Ureter (tissue), 1 donor: ENCODE measurements around the gene TTBK1. TPM values are rescaled to one million over a fixed set of nuclear protein-coding genes. Genes with fewer than 3 reads are reported as not detected.

Source experiments
- DNase-seq: peaks from one replicate; pipeline ENCODE4 v3.0.0-alpha.2; 2020; ENCODE audit warnings: low spot score
- total RNA-seq: library from RNA; stranded (reverse); gene quantifications from one replicate; pipeline ENCODE4 v1.2.4, GENCODE V29; 2023
- donor health status: DM: yes; HTN: yes; CAD: no.

Gene TTBK1
- total RNA-seq, 1 donor from 2014 or later: not detected

DNA sequence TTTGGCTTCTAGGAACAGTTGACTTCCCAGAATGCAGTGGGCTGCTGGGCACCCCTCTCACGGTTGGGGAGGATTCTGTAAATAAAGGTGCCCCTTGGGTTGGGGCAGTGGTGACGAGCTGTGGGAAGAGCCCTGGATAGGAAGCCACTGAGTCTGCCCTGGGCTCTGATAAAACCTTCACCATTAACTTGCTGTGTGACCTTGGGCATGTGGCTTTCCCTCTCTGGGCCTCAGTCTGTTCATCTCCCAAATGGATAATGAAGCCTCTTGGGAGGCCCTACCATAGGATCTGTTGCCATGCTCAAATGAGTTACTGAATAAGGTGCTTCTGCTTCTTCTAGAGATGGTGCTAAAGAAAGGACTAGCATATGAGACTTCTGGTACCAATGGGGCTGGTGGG lies 61.6 kb downstream of the TTBK1 start:
- no peak for DNase-seq

DNA sequence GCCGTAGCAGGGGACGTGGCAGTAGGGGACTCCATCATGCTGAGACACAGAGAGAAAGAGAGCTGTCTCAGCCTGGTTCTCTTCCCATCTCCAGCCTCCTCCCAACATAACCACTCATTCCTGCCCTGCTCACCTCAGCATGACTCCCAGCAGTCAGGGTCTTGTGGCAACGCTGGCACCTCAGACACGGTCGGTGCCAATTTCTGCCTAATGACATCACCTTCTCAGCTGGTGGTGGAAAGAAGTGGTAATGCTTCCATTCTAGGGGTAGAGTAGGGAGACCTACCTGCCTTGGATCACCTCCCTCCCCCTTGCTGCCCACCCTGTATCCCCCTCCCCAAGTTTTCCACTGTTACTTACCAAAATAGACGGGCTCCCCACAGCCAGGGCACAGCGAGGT lies 62.8 kb downstream of the TTBK1 start:
- DNase-seq: no peak

DNA sequence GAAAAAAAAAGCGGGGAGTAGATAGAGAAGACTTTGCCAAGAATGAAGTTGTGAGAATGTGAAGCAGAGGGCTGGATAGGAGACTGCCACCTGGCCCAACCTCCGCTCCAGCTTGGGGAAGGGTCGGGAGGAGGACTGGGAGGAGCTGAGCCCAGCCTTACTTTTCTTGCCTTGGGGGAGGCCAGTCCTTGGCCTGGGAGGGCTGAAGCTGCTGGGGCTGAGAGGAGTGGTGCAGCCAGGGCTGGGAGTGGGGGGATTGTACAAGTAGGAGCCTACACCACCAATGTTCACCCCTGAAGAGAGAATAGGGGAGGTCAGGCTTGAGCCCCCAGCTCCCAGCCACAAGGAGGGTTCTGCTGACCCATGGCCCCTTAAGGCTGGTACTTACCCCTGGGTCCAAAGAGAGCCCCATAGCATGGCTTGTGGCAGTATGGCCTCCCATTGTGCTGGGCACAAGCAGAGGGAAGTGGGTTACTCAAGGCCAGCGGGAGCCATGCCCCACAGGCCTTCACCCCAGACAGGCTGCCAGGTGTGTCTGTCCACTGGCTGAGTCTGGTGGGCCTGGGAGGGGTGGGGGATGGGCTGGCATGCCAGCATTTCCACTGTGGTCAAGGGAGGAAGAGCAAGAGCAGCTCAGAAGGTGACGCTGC lies 64.3 kb downstream of the TTBK1 start:
- DNase-seq: no peak

DNA sequence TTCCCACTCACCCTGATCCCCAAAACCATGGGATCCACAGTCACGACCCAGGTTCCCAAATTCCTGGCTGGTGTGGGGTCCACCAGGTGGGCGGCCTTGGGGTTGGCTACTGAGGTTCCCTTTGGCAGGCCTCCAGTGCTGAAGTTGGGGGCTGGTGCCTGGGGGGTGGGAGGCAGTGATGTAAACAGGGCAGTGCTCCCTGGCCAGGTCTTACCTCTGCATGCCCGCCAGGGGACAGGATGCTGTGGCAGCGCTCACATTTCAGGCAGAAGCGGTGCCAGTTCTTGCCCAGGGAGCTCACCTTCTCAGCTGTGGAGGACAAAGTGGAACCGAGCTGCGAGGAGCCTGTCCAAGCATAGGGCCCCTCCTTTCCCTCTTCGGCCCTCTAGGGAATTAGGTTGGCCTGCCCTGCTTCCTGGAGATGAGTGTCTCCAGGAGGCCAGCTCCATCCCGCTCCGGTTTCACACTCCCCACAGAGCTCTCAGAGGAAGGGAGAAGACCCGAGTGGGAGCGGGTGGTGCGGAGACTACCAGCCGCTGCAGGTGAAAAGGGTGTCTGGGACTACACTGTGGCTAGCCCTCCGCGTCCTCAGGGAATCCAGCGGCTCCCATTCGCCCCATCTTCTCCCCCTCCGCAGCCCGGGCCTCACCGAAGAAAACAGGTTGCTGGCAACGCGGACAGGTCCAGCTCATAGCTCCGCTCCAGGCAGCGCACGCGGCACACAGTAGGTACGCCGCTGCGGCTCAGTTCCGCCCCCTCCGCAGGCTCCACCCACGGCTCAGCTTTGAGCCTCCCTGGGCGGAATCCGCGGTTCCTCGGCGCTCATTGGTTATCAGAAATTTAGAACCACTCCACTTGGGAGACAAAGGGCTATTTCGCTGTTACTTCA lies 65.1 kb downstream of the TTBK1 start, which contains the start of gene CRIP3:
TSS of gene CRIP3 (minus strand) at position 726 of the 889 bp plus-strand sequence. CDS start at position 692, 34 bp downstream.
- DNase-seq: no peak

- DNase-seq: no peak
Observed at GRCh38 chr6:43308990-43309477, 65.8 kb downstream of the TTBK1 start.

DNA sequence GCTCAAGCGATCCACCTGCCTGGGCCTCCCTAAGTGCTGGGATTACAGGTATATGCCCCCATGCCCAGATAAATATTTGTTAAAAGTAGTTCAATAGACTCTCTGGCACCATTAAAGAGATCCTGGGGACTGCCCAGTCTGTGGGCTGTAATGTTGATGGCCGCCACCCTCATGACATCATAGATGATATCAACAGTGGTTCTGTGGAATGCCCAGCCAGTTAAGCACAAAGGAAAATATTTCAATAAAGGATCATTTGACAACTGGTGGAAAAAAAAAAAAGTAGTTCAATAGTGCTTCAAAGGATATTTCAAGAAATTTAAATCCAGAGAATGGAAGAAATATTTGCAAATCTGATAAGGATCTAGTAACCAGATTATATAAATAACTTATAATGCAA lies 66.9 kb downstream of the TTBK1 start:
- DNase-seq: no peak

GRCh38 chr6:43310624-43311023 lies 67.3 kb downstream of the TTBK1 start:
- DNase-seq: no peak

DNA sequence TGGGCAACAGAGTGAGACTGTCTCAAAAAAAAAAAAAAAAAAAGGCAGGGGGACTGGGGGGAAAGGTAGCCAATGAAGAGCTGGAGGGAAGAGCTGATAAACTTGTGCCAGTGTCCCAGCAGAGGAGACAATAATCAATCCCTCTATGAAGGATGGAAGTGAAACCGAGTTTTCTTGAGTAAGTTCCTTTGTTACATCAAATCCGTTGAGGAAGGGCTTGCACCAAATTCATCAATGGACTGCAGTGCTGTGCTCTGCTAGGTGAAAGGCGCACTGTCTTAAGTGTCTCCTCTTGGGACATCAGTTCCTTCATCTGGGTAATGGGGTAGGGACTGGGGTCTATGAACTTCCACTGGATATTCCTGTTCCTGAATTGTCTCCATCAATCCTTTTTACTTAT lies 68.4 kb downstream of the TTBK1 start:
- no peak for DNase-seq

DNA sequence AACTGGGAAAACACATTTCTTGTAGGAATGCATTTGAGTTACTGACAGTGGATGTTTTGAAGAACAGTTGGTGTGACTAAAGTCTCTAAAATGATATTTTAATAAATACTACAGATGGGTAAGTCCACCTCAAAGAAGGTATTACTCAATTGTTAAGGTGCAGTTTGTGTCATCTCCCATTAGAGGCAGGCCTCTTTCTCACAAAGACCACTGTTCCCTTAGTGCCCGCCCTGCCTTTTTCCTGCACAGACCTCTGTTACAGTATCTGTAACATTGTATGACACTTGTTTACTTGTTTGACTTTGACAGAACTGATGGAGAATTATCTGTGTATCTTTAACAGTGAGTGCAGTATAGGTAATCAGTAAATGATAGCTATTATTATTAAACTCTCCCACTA lies 70.5 kb downstream of the TTBK1 start:
- no peak for DNase-seq

DNA sequence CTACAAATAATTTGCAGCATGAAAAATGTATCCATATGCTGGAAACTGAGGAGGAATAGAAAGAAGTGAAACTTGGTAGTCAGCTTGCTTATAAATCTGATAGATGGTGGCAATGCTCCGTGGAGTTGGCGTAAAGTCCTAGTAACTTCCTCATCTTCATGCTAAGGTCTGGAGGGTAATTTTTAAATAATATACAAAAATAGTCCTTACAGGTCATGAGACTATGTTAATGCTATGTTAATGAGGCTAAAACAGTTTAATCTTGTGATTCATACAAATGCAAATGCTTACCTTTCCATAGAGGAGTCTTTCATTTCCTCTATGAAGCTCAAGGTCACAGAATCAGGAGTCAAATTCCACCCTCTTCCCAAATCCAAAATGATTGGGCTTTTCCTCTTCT lies 74.7 kb downstream of the TTBK1 start:
- DNase-seq: no peak

GRCh38 chr6:43325876-43326275 lies 82.6 kb downstream of the TTBK1 start:
- DNase-seq: no peak

GRCh38 chr6:43328528-43328927 lies 85.2 kb downstream of the TTBK1 start:
- no peak for DNase-seq

DNA sequence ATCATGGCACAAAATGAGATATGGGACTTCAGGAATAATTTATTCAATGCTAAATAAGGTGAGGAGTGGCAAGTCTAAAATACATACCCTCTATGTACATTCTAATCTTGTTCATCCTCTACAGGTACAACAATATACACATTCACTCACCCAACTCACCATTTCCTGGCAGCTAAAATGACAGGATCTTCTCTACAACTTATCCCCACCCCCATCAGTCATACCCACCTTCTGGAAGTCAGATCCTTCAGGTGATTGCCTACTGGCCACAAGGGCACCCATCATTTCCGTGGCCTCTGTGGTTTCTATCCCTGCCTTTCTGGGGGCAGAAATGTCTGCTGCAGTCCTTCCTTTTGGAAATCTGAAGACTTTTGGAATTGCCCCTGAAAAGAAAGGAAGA lies 88.2 kb downstream of the TTBK1 start:
- no peak for DNase-seq

GRCh38 chr6:43331891-43332290 lies 88.6 kb downstream of the TTBK1 start:
- DNase-seq: no peak

- no peak for DNase-seq
Observed at GRCh38 chr6:43334466-43335095, 91.3 kb downstream of the TTBK1 start.

DNA sequence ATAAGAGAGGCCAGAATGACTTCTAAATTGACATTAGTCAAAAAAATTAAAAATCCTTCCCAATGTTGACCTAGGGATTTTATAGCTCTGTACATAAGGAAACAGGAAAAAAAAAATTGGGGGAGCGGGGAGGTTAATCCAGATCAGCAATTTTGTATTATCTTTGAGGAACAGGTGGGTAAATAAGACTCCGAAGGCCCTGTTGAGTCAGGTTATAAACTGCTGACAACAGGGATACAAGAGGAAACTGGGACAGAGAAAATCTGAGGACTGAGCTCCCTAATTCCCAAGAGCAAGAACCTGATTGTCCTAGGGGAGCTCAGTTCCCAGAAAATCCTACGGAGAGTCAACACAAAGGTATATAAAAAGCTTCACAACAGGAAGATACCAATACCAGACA lies 92.2 kb downstream of the TTBK1 start:
- no peak for DNase-seq

GRCh38 chr6:43336382-43336781 lies 93.1 kb downstream of the TTBK1 start:
- no peak for DNase-seq

Other genes with a start within 250 kb of the TTBK1 start
- 71.2 TPM for gene MEA1, start 229.5 kb upstream of the TTBK1 start, total RNA-seq
- 40.3 TPM for gene KLHDC3, start 229.2 kb upstream of the TTBK1 start, total RNA-seq
- gene RRP36, start 221.9 kb upstream of the TTBK1 start, total RNA-seq: 58.9 TPM
- 28.8 TPM for gene CUL7, start 189.6 kb upstream of the TTBK1 start, total RNA-seq
- gene MRPL2, start 184.0 kb upstream of the TTBK1 start, total RNA-seq: 33.0 TPM
- gene KLC4, start 183.8 kb upstream of the TTBK1 start, total RNA-seq: 23.8 TPM
- gene PTK7, start 167.2 kb upstream of the TTBK1 start, total RNA-seq: 52.0 TPM
- 55.7 TPM for gene SRF, start 72.2 kb upstream of the TTBK1 start, total RNA-seq
- 71.7 TPM for gene CUL9, start 61.3 kb upstream of the TTBK1 start, total RNA-seq
- 42.8 TPM for gene DNPH1, start 14.0 kb upstream of the TTBK1 start, total RNA-seq
- gene SLC22A7, start 54.8 kb downstream of the TTBK1 start, total RNA-seq: not detected
- 1.5 TPM for gene CRIP3, start 65.3 kb downstream of the TTBK1 start, total RNA-seq
- gene ZNF318, start 126.2 kb downstream of the TTBK1 start, total RNA-seq: 14.7 TPM
- 52.7 TPM for gene ABCC10, start 184.1 kb downstream of the TTBK1 start, total RNA-seq
- 3.2 TPM for gene DLK2, start 212.1 kb downstream of the TTBK1 start, total RNA-seq
- 36.5 TPM for gene TJAP1, start 234.1 kb downstream of the TTBK1 start, total RNA-seq